ELF-1 (cell line): ENCODE measurements around the gene MED15.
"Not testable (repeated sequence)": the region's sequence is repeated elsewhere in the genome, so short reads cannot be mapped to it uniquely, and the experiment has no call there.

Source experiments
- DNase-seq: peaks from one replicate; pipeline ENCODE4 v3.0.0-alpha.2; 2016; ENCODE audit warnings: low read depth, low spot score

The MED15 gene

GRCh38 chr22:20507253-20508066 lies at the start of gene MED15:
Gene MED15, plus strand, starts transcription at chr22:20507610. Its CDS starts 69 bp downstream, at chr22:20507679.
- peak; percentile 94 for DNase-seq

GRCh38 chr22:20458530-20459151 lies 48.8 kb upstream of the MED15 start:
- DNase-seq = no peak

GRCh38 chr22:20459152-20459542 lies 48.3 kb upstream of the MED15 start:
- no peak for DNase-seq

- DNase-seq = no peak
Measured at GRCh38 chr22:20459862-20460261, 47.5 kb upstream of the MED15 start.

GRCh38 chr22:20463324-20464095 lies 43.9 kb upstream of the MED15 start:
- no peak for DNase-seq

GRCh38 chr22:20464096-20464614 lies 43.3 kb upstream of the MED15 start:
- no peak for DNase-seq

GRCh38 chr22:20464912-20465758 lies 42.3 kb upstream of the MED15 start:
- no peak for DNase-seq

- no peak for DNase-seq
Measured at GRCh38 chr22:20465759-20466077, 41.7 kb upstream of the MED15 start.

GRCh38 chr22:20466659-20467379 lies 40.6 kb upstream of the MED15 start:
- peak; percentile 29 for DNase-seq

GRCh38 chr22:20469110-20469868 lies 38.1 kb upstream of the MED15 start:
- DNase-seq = no peak

GRCh38 chr22:20470525-20470924 lies 36.9 kb upstream of the MED15 start:
- DNase-seq = not testable (repeated sequence)

- no peak for DNase-seq
Measured at GRCh38 chr22:20471126-20471833, 36.1 kb upstream of the MED15 start.

- DNase-seq = peak; percentile 17
Measured at GRCh38 chr22:20472629-20473442, 34.6 kb upstream of the MED15 start.

- DNase-seq = no peak
Measured at GRCh38 chr22:20475115-20475436, 32.3 kb upstream of the MED15 start.

- not testable (repeated sequence) for DNase-seq
Measured at GRCh38 chr22:20475569-20475968, 31.8 kb upstream of the MED15 start.

- not testable (repeated sequence) for DNase-seq
Measured at GRCh38 chr22:20478059-20478458, 29.4 kb upstream of the MED15 start.

- no peak for DNase-seq
Measured at GRCh38 chr22:20479612-20480196, 27.7 kb upstream of the MED15 start.

- DNase-seq = not testable (repeated sequence)
Measured at GRCh38 chr22:20483143-20483506, 24.3 kb upstream of the MED15 start.
